Urinary bladder (tissue), 4 donors: ENCODE data around the gene TUBB. TPM values are rescaled to one million over a fixed set of nuclear protein-coding genes. Genes with fewer than 3 reads are reported as not detected.
"Not testable (repeated sequence)": the region's sequence is repeated elsewhere in the genome, so short reads cannot be mapped to it uniquely, and the experiment has no call there.

Experiments used
- DNase-seq: peaks from one replicate; pipeline ENCODE4 v3.0.0-alpha.2; 2015; ENCODE audit errors: extremely low spot score
- H3K27ac ChIP-seq: one replicate; pipeline ENCODE4 v1.5.1; 2013; ENCODE audit warnings: low read depth, mild to moderate bottlenecking, moderate library complexity
- H3K36me3 ChIP-seq: one replicate; pipeline ENCODE4 v1.6.1; 2013; ENCODE audit warnings: mild to moderate bottlenecking, moderate library complexity; ENCODE audit not compliant: insufficient read depth
- H3K4me1 ChIP-seq: one replicate; pipeline ENCODE4 v1.6.1; 2013; ENCODE audit warnings: mild to moderate bottlenecking, moderate library complexity; ENCODE audit not compliant: insufficient read depth
- H3K4me3 ChIP-seq: one replicate; pipeline ENCODE4 v1.5.1; 2013; ENCODE audit warnings: low read depth, low read length
- WGBS: extraction: QIAGEN DNeasy Blood & Tissue Kit; methylation state at CpG from one replicate; pipeline ENCODE4 v1.1.7; 2013; 5-methylcytosine and 5-hydroxymethylcytosine counted together
- polyA plus RNA-seq: library from polyadenylated mRNA; stranded (reverse); fragments of 200-250 nt; gene quantifications from one replicate; pipeline ENCODE4 v1.2.3, GENCODE V29; 2013
- total RNA-seq: library from RNA; depleted of rRNA; stranded (reverse); fragments of >200 nt; gene quantifications from one replicate; pipeline ENCODE4 v1.2.3, GENCODE V29; 2014
- donor health status: healthy with polysubstance abuse.
- donor health status: healthy.

Gene TUBB
- total and polyA plus RNA-seq, 2 donors = 332 to 376 TPM

- Histone ChIP-seq H3K36me3 (no peaks in the 10 kb centered on the region), H3K27ac (no peak overlapping the region), H3K4me1 (no peaks in the 10 kb centered on the region), H3K4me3 (no peak overlapping the region)
- WGBS = 44% methylated on average over 8 of the region's 8 CpGs
- no peak for DNase-seq
Measured at GRCh38 chr6:30763618-30764489, 43.7 kb downstream of the TUBB start.

- 70% methylated on average over 13 of the region's 13 CpGs for WGBS
- H3K36me3 ChIP-seq, H3K4me3 ChIP-seq, H3K27ac ChIP-seq, H3K4me1 ChIP-seq, DNase-seq: not testable (repeated sequence)
Measured at GRCh38 chr6:30764490-30765043, 44.4 kb downstream of the TUBB start.

- H3K4me3 ChIP-seq, H3K4me1 ChIP-seq, DNase-seq, H3K36me3 ChIP-seq, H3K27ac ChIP-seq: not testable (repeated sequence)
- WGBS = 65% methylated on average over 1 of the region's 1 CpG
Measured at GRCh38 chr6:30765495-30765894, 45.3 kb downstream of the TUBB start.

- no peak overlapping the region for H3K4me3 ChIP-seq
- peaks cover 2% of the 10 kb centered on the region for H3K4me1 ChIP-seq
- no peak overlapping the region for H3K27ac ChIP-seq
- H3K36me3 ChIP-seq = no peaks in the 10 kb centered on the region
- 85% methylated on average over 6 of the region's 6 CpGs for WGBS
- no peak for DNase-seq
Measured at GRCh38 chr6:30766461-30767157, 46.5 kb downstream of the TUBB start.

- peaks cover 2% of the 10 kb centered on the region for H3K4me1 ChIP-seq
Measured at GRCh38 chr6:30767158-30767943, 47.2 kb downstream of the TUBB start.

GRCh38 chr6:30767944-30768301 lies 47.8 kb downstream of the TUBB start:
- WGBS = 100% methylated on average over 1 of the region's 1 CpG
- no peak for DNase-seq
- Histone ChIP-seq H3K4me1 (peaks cover 2% of the 10 kb centered on the region), H3K36me3 (no peaks in the 10 kb centered on the region), H3K27ac (no peak overlapping the region), H3K4me3 (no peak overlapping the region)

More at GRCh38 chr6:30767158-30767943, 47.2 kb downstream of the TUBB start:
- H3K36me3 ChIP-seq = no peaks in the 10 kb centered on the region
- H3K27ac ChIP-seq = no peak overlapping the region
- whole genome bisulfite sequencing = 83% methylated on average over 9 of the region's 9 CpGs
- DNase-seq = no peak
- no peak overlapping the region for H3K4me3 ChIP-seq

GRCh38 chr6:30768634-30769087 lies 48.5 kb downstream of the TUBB start:
- no peak overlapping the region for H3K27ac ChIP-seq
- H3K36me3 ChIP-seq = no peaks in the 10 kb centered on the region
- H3K4me3 ChIP-seq = no peak overlapping the region
- no peak for DNase-seq
- peaks cover 2% of the 10 kb centered on the region for H3K4me1 ChIP-seq
- 95% methylated on average over 4 of the region's 4 CpGs for WGBS

GRCh38 chr6:30769088-30769852 lies 49.1 kb downstream of the TUBB start:
- Histone ChIP-seq H3K4me3 (no peak overlapping the region), H3K4me1 (peaks cover 2% of the 10 kb centered on the region), H3K36me3 (no peaks in the 10 kb centered on the region), H3K27ac (peak overlapping the region; percentile 79)
- no peak for DNase-seq
- 15% methylated on average over 16 of the region's 16 CpGs for WGBS

- Histone ChIP-seq H3K36me3 (no peaks in the 10 kb centered on the region), H3K4me1 (peaks cover 2% of the 10 kb centered on the region), H3K27ac (peak overlapping the region; percentile 39), H3K4me3 (no peak overlapping the region)
- WGBS = 43% methylated on average over 5 of the region's 5 CpGs
- DNase-seq = no peak
Measured at GRCh38 chr6:30769853-30770524, 49.8 kb downstream of the TUBB start.

- no peak for DNase-seq
- 95% methylated on average over 3 of the region's 3 CpGs for WGBS
- Histone ChIP-seq H3K36me3 (no peaks in the 10 kb centered on the region), H3K27ac (no peak overlapping the region), H3K4me1 (peaks cover 2% of the 10 kb centered on the region), H3K4me3 (no peak overlapping the region)
Measured at GRCh38 chr6:30770592-30770991, 50.4 kb downstream of the TUBB start.

- H3K27ac ChIP-seq = no peak overlapping the region
- H3K4me1 ChIP-seq = no peaks in the 10 kb centered on the region
- H3K36me3 ChIP-seq = no peaks in the 10 kb centered on the region
- WGBS = 64% methylated on average over 8 of the region's 8 CpGs
- DNase-seq = no peak
- H3K4me3 ChIP-seq = no peak overlapping the region
Measured at GRCh38 chr6:30774701-30775100, 54.5 kb downstream of the TUBB start.
